SK-N-SH treated with all-trans-retinoic acid at 6 μM for 48 hours (cell line): ENCODE measurements around the gene MATK.
"Not testable (repeated sequence)": the region's sequence is repeated elsewhere in the genome, so short reads cannot be mapped to it uniquely, and the experiment has no call there.

Experiments
- ATAC-seq: fragments of 200-7000 bp; cut with Tn5 transposase; 3 replicates; pipeline ENCODE4 v1.9.1; 2020; ENCODE audit warnings: mild to moderate bottlenecking, moderate library complexity
- ARNTL ChIP-seq: fragments of 450-650 bp; formaldehyde crosslinking; IDR thresholded peaks from 2 replicates; pipeline ENCODE4 v1.5.0; 2020; ENCODE audit warnings: low read depth, mild to moderate bottlenecking, moderate library complexity, borderline replicate concordance
- BACH2 ChIP-seq: fragments of 250-450 bp; sonication (Bioruptor Pico); IDR thresholded peaks from 2 replicates; pipeline ENCODE4 v1.9.0; 2021; ENCODE audit warnings: mild to moderate bottlenecking, borderline replicate concordance
- CSDC2 ChIP-seq: fragments of 250-450 bp; sonication (Bioruptor Pico); IDR thresholded peaks from 2 replicates; pipeline ENCODE4 v1.5.0; 2020; ENCODE audit warnings: mild to moderate bottlenecking, moderate library complexity
- GLIS3 ChIP-seq: fragments of 250-450 bp; sonication (Bioruptor Pico); IDR thresholded peaks from 2 replicates; pipeline ENCODE4 v1.5.0; 2020; ENCODE audit warnings: mild to moderate bottlenecking, moderate library complexity
- PATZ1 ChIP-seq: fragments of 250-450 bp; sonication (Bioruptor Pico); IDR thresholded peaks from 2 replicates; pipeline ENCODE4 v1.8.0; 2020; ENCODE audit warnings: mild to moderate bottlenecking, moderate library complexity, borderline replicate concordance
- RARB ChIP-seq: fragments of 250-450 bp; sonication (Bioruptor Pico); IDR thresholded peaks from 2 replicates; pipeline ENCODE4 v1.8.0; 2021; ENCODE audit warnings: mild to moderate bottlenecking, moderate library complexity
- SNAI2 ChIP-seq: fragments of 250-450 bp; sonication (Bioruptor Pico); IDR thresholded peaks from 2 replicates; pipeline ENCODE4 v1.5.0; 2020; ENCODE audit warnings: mild to moderate bottlenecking, moderate library complexity
- TCF4 ChIP-seq: fragments of 250-450 bp; sonication (Bioruptor Pico); IDR thresholded peaks from 2 replicates; pipeline ENCODE4 v1.8.0; 2021; ENCODE audit warnings: mild to moderate bottlenecking, moderate library complexity, borderline replicate concordance
- TOX ChIP-seq: fragments of 250-450 bp; sonication (Bioruptor Pico); IDR thresholded peaks from 2 replicates; pipeline ENCODE4 v1.8.0; 2021; ENCODE audit warnings: mild to moderate bottlenecking, moderate library complexity, borderline replicate concordance
- TSHZ2 ChIP-seq: fragments of 250-450 bp; sonication (Bioruptor Pico); IDR thresholded peaks from 2 replicates; pipeline ENCODE4 v1.5.0; 2020; ENCODE audit warnings: mild to moderate bottlenecking, moderate library complexity
- ZC3H10 ChIP-seq: fragments of 250-450 bp; sonication (Bioruptor Pico); IDR thresholded peaks from 2 replicates; pipeline ENCODE4 v1.5.1; 2021; ENCODE audit warnings: mild to moderate bottlenecking, moderate library complexity
- ZNF565 ChIP-seq: fragments of 450-650 bp; formaldehyde crosslinking; conservative IDR thresholded peaks from 2 replicates; pipeline ENCODE4 v1.5.0; 2020; ENCODE audit warnings: low read depth, mild to moderate bottlenecking, moderate library complexity
- ZNF70 ChIP-seq: fragments of 450-650 bp; formaldehyde crosslinking; IDR thresholded peaks from 2 replicates; pipeline ENCODE4 v1.5.0; 2020; ENCODE audit warnings: mild to moderate bottlenecking, moderate library complexity
- ZNF8 ChIP-seq: fragments of 450-650 bp; formaldehyde crosslinking; IDR thresholded peaks from 2 replicates; pipeline ENCODE4 v1.5.0; 2020; ENCODE audit warnings: mild to moderate bottlenecking, moderate library complexity
- TF ChIP-seq, protein P1 (sequence below): fragments of 250-450 bp; sonication (Bioruptor Pico); IDR thresholded peaks from 2 replicates; pipeline ENCODE4 v1.8.0; 2021; ENCODE audit warnings: low read depth, mild to moderate bottlenecking, moderate library complexity, borderline replicate concordance
- TF ChIP-seq, protein P2 (sequence below): fragments of 250-450 bp; sonication (Bioruptor Pico); IDR thresholded peaks from 2 replicates; pipeline ENCODE4 v1.5.1; 2021; ENCODE audit warnings: mild to moderate bottlenecking, moderate library complexity

Gene MATK

GRCh38 chr19:3760871-3761361, 25.3 kb downstream of the MATK start:
- no peak for ATAC-seq
- TF ChIP-seq SNAI2 (no peak), RARB (no peak), ZNF565 (CRISPR knock-in tag) (no peak), GLIS3 (no peak), ZC3H10 (CRISPR knock-in tag) (no peak), TCF4 (CRISPR knock-in tag) (no peak), TSHZ2 (CRISPR knock-in tag) (no peak), ZNF8 (CRISPR knock-in tag) (no peak), PATZ1 (no peak), ARNTL (CRISPR knock-in tag) (no peak)
- TF ChIP-seq, protein P1, sequence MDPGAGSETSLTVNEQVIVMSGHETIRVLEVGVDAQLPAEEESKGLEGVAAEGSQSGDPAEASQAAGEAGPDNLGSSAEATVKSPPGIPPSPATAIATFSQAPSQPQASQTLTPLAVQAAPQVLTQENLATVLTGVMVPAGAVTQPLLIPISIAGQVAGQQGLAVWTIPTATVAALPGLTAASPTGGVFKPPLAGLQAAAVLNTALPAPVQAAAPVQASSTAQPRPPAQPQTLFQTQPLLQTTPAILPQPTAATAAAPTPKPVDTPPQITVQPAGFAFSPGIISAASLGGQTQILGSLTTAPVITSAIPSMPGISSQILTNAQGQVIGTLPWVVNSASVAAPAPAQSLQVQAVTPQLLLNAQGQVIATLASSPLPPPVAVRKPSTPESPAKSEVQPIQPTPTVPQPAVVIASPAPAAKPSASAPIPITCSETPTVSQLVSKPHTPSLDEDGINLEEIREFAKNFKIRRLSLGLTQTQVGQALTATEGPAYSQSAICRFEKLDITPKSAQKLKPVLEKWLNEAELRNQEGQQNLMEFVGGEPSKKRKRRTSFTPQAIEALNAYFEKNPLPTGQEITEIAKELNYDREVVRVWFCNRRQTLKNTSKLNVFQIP (CRISPR knock-in tag), result no peak
- TF ChIP-seq, all 23 proteins: peak for 0

GRCh38 chr19:3759482-3760254, 26.5 kb downstream of the MATK start:
- no peak for ATAC-seq
- TF ChIP-seq CSDC2 (no peak), TSHZ2 (CRISPR knock-in tag) (no peak), BACH2 (CRISPR knock-in tag) (no peak), TOX (CRISPR knock-in tag) (no peak), GLIS3 (no peak), RARB (no peak), TCF4 (CRISPR knock-in tag) (no peak), ZNF70 (CRISPR knock-in tag) (no peak), SNAI2 (no peak)
- TF ChIP-seq, protein P2, sequence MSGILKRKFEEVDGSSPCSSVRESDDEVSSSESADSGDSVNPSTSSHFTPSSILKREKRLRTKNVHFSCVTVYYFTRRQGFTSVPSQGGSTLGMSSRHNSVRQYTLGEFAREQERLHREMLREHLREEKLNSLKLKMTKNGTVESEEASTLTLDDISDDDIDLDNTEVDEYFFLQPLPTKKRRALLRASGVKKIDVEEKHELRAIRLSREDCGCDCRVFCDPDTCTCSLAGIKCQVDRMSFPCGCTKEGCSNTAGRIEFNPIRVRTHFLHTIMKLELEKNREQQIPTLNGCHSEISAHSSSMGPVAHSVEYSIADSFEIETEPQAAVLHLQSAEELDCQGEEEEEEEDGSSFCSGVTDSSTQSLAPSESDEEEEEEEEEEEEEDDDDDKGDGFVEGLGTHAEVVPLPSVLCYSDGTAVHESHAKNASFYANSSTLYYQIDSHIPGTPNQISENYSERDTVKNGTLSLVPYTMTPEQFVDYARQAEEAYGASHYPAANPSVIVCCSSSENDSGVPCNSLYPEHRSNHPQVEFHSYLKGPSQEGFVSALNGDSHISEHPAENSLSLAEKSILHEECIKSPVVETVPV (CRISPR knock-in tag), result no peak
- TF ChIP-seq, all 23 proteins: peak for 0

DNA sequence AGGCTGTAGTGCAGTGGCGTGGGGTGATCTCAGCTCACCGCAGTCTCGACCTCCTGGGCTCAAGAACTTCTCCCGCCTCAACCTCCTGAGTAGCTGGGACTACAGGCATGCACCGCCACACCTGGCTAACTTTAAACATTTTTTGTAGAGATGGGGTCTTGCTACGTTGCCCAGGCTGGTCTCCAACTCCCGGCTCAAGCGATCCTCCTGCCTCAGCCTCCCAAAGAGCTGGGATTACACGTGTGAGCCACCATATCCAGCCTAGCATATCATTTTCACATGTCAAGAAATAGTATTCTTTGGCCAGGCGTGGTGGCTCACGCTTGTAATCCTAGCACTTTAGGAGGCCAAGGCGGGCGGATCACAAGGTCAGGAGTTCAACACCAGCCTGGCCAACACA, 27.9 kb downstream of the MATK start:
- ATAC-seq, result not testable (repeated sequence)

DNA sequence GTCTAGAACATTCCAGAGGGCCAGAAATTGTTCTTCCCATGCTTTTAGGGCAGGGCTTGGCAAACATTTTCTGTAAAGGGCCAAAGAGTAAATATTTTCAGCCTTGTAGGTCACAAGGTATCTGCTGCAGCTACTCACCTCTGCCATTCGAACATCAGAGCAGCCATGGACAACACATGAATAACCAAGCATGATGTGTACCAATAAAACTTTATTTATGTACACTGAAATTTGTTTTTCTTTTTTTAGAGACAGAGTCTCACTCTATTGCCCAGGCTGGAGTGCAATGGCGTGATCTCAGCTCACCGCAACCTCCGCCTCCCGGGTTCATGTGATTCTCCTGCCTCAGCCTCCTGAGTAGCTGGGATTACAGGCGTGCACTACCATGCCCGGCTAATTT, 28.5 kb downstream of the MATK start:
- ATAC-seq, result not testable (repeated sequence)
